K562 (cell line): ENCODE data around the gene RPL15. TPM values are rescaled to one million over a fixed set of nuclear protein-coding genes. Genes with fewer than 3 reads are reported as not detected.

ENCODE experiments used
- BDP1 ChIP-seq: IDR thresholded peaks from 3 replicates; pipeline ENCODE4 v1.6.1; 2011; ENCODE audit not compliant: insufficient read length, insufficient read depth
- CREBBP ChIP-seq: IDR thresholded peaks from one replicate; pipeline ENCODE4 v1.6.1; 2012; ENCODE audit warnings: low read depth, mild to moderate bottlenecking, control low read depth, inconsistent platforms, low read length
- ETS2 ChIP-seq: IDR thresholded peaks from 2 replicates; pipeline ENCODE4 v1.6.1; 2016; ENCODE audit warnings: borderline replicate concordance, missing genetic modification characterization, mild to moderate bottlenecking, moderate library complexity, missing compliant biosample characterization; ENCODE audit not compliant: poor library complexity, severe bottlenecking
- HEY1 ChIP-seq: fragments of 250-450 bp; sonication (Bioruptor Pico); IDR thresholded peaks from 2 replicates; pipeline ENCODE4 v1.5.0; 2020; ENCODE audit warnings: mild to moderate bottlenecking, moderate library complexity, borderline replicate concordance
- HMG20B ChIP-seq: fragments of 250-450 bp; sonication (Bioruptor Pico); IDR thresholded peaks from 2 replicates; pipeline ENCODE4 v1.5.0; 2021; ENCODE audit warnings: mild to moderate bottlenecking
- SMAD3 ChIP-seq: fragments of 450-650 bp; formaldehyde crosslinking; conservative IDR thresholded peaks from 2 replicates; pipeline ENCODE4 v1.4.0; 2020; ENCODE audit warnings: mild to moderate bottlenecking
- SPI1 ChIP-seq: IDR thresholded peaks from 2 replicates; pipeline ENCODE4 v1.6.1; 2011; ENCODE audit warnings: low read depth, low read length, control low read depth, borderline replicate concordance
- SRSF3 ChIP-seq: fragments of 200-400 bp; formaldehyde crosslinking; IDR thresholded peaks from 2 replicates; pipeline ENCODE4 v1.6.1; 2016; ENCODE audit warnings: mild to moderate bottlenecking, low read length, moderate library complexity; ENCODE audit not compliant: insufficient read depth
- TAL1 ChIP-seq: fragments of 450-650 bp; IDR thresholded peaks from 2 replicates; pipeline ENCODE4 v1.6.1; 2016; ENCODE audit warnings: mild to moderate bottlenecking
- XRCC5 ChIP-seq: fragments of 200-400 bp; formaldehyde crosslinking; IDR thresholded peaks from 2 replicates; pipeline ENCODE4 v1.6.1; 2017; ENCODE audit warnings: low read depth, mild to moderate bottlenecking, low read length
- ZFP36 ChIP-seq: fragments of 150-350 bp; IDR thresholded peaks from 2 replicates; pipeline ENCODE4 v1.6.1; 2018; ENCODE audit warnings: low read length, low read depth; ENCODE audit not compliant: partially characterized antibody
- ZFPM2 ChIP-seq: fragments of 250-450 bp; sonication (Bioruptor Pico); IDR thresholded peaks from 2 replicates; pipeline ENCODE4 v1.5.1; 2022; ENCODE audit warnings: mild to moderate bottlenecking
- ZNF41 ChIP-seq: fragments of 250-450 bp; sonication (Bioruptor Pico); conservative IDR thresholded peaks from 2 replicates; pipeline ENCODE4 v1.4.0; 2020; ENCODE audit warnings: mild to moderate bottlenecking
- polyA plus RNA-seq, 8 experiments: library from polyadenylated mRNA; depleted of rRNA in 4 of 8; stranded (reverse) in 5 of 8; unstranded in 3 of 8; fragments of >200 nt; fragmentation: Nextera tagmentation in 2 of 8; fragmentation: Illumina TruSeq in 1 of 8; extraction: Ambion mirVana in 2 of 8; extraction: Trizol in 1 of 8; gene quantifications; 2 replicates each; pipeline versions ENCODE4 v1.2.1 to v1.2.3, GENCODE V29; 2011 to 2014; ENCODE audit warnings: inconsistent platforms in 1 of 8, missing spikeins in 1 of 8
- total RNA-seq, 7 experiments: library from RNA; depleted of rRNA in 6 of 7; stranded (reverse); fragments of >200 nt in 6 of 7; fragmentation: Illumina TruSeq in 2 of 7; extraction: Trizol in 2 of 7; gene quantifications; 2 replicates each; pipeline versions ENCODE4 v1.2.1 to v1.2.3, GENCODE V29; 2011 to 2021; ENCODE audit warnings: low replicate concordance in 1 of 7
- TF ChIP-seq, protein P1 (sequence below), 2 experiments: fragments of 450-650 bp in 1 of 2; sonication (generic) in 1 of 2; formaldehyde crosslinking in 1 of 2; IDR thresholded peaks; 2 replicates each; pipeline versions ENCODE4 v1.7.1 to v1.9.0; 2016 to 2022; ENCODE audit warnings: inconsistent platforms in 1 of 2, mild to moderate bottlenecking in 1 of 2, missing genetic modification reagents in 1 of 2
- TF ChIP-seq, protein P2 (sequence below): fragments of 450-650 bp; formaldehyde crosslinking; IDR thresholded peaks from 2 replicates; pipeline ENCODE4 v1.4.0; 2022; ENCODE audit warnings: missing genetic modification characterization
- TF ChIP-seq, protein P3 (sequence below): fragments of 450-650 bp; IDR thresholded peaks from 2 replicates; pipeline ENCODE4 v1.6.1; 2016
- TF ChIP-seq, protein P4 (sequence below): conservative IDR thresholded peaks from 2 replicates; pipeline ENCODE4 v1.6.1; 2011; ENCODE audit warnings: low read depth, mild to moderate bottlenecking, low read length; ENCODE audit not compliant: control insufficient read depth

The RPL15 gene
- total and polyA plus RNA-seq, 9 of the 15 experiments (the other 6 are each of a cell fraction or from before 2014, with no cell fraction given): 2,393 to 8,850 (median 3,928) TPM

DNA sequence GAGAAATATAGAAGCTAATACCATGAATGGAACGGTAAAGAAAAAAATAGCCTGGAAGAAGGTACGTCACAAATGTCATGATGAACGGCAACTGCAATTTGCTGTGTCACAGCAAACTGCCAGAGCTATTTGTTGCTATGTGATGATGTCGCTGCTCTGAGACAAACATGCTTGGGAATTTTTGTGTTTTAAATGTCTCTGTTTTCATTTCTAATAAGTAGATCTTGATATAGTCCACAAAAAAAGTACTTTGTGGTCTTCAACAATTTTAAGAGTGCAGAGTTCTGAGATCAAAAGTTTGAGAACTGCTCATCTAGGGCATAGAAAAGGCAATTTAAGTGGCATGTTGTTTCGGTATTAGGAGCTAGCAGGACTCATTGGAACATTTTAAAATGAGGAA lies 23.8 kb downstream of the RPL15 start (continued):
- TF ChIP-seq ETS2 (tag) (no peak), BDP1 (no peak), HEY1 (CRISPR knock-in tag) (no peak), XRCC5 (no peak), ZFPM2 (no peak), ZNF41 (no peak), SMAD3 (no peak), SPI1 (no peak), ZFP36 (no peak), HMG20B (CRISPR knock-in tag) (no peak), CREBBP (no peak), SRSF3 (no peak), TAL1 (no peak)
- TF ChIP-seq, protein P1, sequence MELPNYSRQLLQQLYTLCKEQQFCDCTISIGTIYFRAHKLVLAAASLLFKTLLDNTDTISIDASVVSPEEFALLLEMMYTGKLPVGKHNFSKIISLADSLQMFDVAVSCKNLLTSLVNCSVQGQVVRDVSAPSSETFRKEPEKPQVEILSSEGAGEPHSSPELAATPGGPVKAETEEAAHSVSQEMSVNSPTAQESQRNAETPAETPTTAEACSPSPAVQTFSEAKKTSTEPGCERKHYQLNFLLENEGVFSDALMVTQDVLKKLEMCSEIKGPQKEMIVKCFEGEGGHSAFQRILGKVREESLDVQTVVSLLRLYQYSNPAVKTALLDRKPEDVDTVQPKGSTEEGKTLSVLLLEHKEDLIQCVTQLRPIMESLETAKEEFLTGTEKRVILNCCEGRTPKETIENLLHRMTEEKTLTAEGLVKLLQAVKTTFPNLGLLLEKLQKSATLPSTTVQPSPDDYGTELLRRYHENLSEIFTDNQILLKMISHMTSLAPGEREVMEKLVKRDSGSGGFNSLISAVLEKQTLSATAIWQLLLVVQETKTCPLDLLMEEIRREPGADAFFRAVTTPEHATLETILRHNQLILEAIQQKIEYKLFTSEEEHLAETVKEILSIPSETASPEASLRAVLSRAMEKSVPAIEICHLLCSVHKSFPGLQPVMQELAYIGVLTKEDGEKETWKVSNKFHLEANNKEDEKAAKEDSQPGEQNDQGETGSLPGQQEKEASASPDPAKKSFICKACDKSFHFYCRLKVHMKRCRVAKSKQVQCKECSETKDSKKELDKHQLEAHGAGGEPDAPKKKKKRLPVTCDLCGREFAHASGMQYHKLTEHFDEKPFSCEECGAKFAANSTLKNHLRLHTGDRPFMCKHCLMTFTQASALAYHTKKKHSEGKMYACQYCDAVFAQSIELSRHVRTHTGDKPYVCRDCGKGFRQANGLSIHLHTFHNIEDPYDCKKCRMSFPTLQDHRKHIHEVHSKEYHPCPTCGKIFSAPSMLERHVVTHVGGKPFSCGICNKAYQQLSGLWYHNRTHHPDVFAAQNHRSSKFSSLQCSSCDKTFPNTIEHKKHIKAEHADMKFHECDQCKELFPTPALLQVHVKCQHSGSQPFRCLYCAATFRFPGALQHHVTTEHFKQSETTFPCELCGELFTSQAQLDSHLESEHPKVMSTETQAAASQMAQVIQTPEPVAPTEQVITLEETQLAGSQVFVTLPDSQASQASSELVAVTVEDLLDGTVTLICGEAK (IDR thresholded peaks at IDR 0.05): 0 out of 2 replicates have a peak, but pooled peaks have one; percentile 20
- TF ChIP-seq, protein P1 (CRISPR knock-in tag; IDR thresholded peaks at IDR 0.05): no peak
- TF ChIP-seq, protein P2, sequence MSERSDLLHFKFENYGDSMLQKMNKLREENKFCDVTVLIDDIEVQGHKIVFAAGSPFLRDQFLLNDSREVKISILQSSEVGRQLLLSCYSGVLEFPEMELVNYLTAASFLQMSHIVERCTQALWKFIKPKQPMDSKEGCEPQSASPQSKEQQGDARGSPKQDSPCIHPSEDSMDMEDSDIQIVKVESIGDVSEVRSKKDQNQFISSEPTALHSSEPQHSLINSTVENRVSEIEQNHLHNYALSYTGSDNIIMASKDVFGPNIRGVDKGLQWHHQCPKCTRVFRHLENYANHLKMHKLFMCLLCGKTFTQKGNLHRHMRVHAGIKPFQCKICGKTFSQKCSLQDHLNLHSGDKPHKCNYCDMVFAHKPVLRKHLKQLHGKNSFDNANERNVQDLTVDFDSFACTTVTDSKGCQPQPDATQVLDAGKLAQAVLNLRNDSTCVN: no peak
- TF ChIP-seq, protein P3, sequence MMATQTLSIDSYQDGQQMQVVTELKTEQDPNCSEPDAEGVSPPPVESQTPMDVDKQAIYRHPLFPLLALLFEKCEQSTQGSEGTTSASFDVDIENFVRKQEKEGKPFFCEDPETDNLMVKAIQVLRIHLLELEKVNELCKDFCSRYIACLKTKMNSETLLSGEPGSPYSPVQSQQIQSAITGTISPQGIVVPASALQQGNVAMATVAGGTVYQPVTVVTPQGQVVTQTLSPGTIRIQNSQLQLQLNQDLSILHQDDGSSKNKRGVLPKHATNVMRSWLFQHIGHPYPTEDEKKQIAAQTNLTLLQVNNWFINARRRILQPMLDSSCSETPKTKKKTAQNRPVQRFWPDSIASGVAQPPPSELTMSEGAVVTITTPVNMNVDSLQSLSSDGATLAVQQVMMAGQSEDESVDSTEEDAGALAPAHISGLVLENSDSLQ: peak; percentile 84
- TF ChIP-seq, protein P4, sequence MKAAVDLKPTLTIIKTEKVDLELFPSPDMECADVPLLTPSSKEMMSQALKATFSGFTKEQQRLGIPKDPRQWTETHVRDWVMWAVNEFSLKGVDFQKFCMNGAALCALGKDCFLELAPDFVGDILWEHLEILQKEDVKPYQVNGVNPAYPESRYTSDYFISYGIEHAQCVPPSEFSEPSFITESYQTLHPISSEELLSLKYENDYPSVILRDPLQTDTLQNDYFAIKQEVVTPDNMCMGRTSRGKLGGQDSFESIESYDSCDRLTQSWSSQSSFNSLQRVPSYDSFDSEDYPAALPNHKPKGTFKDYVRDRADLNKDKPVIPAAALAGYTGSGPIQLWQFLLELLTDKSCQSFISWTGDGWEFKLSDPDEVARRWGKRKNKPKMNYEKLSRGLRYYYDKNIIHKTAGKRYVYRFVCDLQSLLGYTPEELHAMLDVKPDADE: no peak
